ENCODE data around the gene TRABD2A.

DNA sequence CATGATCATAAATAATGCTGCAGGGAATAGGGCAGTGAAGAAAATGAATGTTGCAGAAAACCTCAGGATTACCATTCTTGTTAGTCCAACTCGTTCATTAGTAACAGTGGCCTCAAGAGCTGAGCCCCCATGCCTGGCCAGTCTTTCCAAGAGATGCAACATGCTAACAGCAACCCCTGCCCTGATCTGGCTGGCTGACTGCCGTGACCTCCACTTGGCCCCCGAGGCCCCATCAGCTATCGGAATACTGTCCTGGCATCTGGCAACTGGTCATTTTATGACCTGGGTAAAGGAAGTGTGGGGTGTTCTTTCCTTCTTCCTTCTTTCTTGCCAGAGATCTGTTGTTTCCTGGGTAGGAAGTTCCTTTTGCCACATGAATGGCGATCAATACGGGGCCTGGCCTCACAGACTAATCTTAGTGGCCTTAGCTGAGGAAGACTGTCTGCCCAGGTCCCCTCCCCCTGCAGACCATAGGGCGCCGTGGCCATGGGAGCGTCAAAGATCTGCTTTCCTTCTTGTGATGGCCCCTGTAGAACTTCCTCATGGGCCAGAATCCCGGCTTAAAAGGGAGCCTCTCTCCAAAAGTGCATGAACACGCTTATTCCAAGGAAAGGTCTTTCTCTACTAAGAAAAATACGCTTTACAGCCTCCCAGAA lies 10.6 kb upstream of the TRABD2A start:
- TF ChIP-seq, protein P1, sequence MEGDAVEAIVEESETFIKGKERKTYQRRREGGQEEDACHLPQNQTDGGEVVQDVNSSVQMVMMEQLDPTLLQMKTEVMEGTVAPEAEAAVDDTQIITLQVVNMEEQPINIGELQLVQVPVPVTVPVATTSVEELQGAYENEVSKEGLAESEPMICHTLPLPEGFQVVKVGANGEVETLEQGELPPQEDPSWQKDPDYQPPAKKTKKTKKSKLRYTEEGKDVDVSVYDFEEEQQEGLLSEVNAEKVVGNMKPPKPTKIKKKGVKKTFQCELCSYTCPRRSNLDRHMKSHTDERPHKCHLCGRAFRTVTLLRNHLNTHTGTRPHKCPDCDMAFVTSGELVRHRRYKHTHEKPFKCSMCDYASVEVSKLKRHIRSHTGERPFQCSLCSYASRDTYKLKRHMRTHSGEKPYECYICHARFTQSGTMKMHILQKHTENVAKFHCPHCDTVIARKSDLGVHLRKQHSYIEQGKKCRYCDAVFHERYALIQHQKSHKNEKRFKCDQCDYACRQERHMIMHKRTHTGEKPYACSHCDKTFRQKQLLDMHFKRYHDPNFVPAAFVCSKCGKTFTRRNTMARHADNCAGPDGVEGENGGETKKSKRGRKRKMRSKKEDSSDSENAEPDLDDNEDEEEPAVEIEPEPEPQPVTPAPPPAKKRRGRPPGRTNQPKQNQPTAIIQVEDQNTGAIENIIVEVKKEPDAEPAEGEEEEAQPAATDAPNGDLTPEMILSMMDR (IDR thresholded peaks at IDR 0.05): no peak
- TF ChIP-seq POLR2A (IDR thresholded peaks at IDR 0.05): no peak
